GM19438 (cell line): ENCODE measurements around the gene ADCY7.

Source experiments
- ATAC-seq: cut with Tn5 transposase; IDR thresholded peaks from one replicate; pipeline ENCODE4 v1.9.1; 2021; ENCODE audit warnings: low read depth; ENCODE audit not compliant: unreplicated experiment

ADCY7 gene

GRCh38 chr16:50365791-50366575, 99.6 kb downstream of the ADCY7 start:
- no peak for ATAC-seq
